ENCODE data around the gene FGGY.

Gene FGGY

DNA sequence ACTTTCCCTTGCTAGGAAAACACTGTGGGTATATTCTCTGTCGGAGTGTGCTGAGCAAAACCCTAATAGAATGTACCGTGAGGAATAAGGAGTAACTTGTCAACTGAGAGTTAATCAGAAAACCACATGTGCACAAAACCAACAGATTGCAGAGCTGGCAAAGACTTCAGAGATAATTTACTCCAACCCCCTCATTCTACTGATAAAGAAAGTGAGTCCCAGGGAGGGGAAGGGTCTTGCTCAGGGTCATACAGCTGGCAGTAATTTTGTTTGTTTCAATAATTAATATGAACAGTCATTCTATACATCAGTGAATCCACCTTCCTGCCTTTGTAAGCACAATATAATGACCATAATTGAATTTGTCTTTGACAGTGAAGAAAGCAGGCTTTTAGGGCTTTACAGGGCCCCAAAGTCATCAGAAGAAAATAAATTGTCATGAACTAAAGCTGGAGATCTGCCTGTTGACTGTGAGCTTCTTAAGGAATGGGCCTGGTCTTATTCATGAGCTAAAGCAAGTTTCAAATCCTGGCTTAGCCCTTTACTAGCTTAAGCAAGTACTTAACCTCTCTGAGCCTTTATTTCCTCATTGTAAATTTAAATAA lies 450.6 kb downstream of the FGGY start:
- no peak overlapping the region for H3K4me3 ChIP-seq (ENCODE audit: low read length)
- DNase-seq (ENCODE audit: low read depth), result no peak
- TF ChIP-seq, protein P1, sequence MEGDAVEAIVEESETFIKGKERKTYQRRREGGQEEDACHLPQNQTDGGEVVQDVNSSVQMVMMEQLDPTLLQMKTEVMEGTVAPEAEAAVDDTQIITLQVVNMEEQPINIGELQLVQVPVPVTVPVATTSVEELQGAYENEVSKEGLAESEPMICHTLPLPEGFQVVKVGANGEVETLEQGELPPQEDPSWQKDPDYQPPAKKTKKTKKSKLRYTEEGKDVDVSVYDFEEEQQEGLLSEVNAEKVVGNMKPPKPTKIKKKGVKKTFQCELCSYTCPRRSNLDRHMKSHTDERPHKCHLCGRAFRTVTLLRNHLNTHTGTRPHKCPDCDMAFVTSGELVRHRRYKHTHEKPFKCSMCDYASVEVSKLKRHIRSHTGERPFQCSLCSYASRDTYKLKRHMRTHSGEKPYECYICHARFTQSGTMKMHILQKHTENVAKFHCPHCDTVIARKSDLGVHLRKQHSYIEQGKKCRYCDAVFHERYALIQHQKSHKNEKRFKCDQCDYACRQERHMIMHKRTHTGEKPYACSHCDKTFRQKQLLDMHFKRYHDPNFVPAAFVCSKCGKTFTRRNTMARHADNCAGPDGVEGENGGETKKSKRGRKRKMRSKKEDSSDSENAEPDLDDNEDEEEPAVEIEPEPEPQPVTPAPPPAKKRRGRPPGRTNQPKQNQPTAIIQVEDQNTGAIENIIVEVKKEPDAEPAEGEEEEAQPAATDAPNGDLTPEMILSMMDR (conservative IDR thresholded peaks at IDR 0.05; ENCODE audit: low read length), result no peak

DNA sequence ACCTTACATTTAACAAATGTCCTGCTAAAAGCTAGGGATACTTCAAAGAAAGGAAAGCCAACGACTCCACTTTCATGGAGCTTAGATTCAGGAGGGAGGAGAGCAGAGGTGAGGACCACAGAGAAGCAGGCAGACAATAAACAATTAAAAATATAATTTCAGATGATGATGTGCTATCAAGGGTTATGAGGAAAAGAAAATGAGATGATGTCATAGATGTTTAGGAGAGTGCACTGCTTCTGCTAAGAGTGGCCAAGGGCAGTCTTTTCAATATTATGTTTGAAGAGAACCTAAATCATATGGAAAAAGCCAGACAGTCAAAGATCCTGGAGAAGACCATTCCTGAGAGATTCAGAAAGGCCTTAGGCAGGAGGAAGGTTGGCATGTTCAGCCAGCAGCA lies 451.2 kb downstream of the FGGY start:
- no peak for DNase-seq (ENCODE audit: low read depth)

GRCh38 chr1:59750328-59751003 lies 453.6 kb downstream of the FGGY start:
- no peak overlapping the region for H3K4me3 ChIP-seq (ENCODE audit: low read length)
- TF ChIP-seq, protein P1 (conservative IDR thresholded peaks at IDR 0.05; ENCODE audit: low read length), result no peak
- DNase-seq (ENCODE audit: low read depth), result peak; percentile 85

More for the DNA sequence above, 451.2 kb downstream of the FGGY start:
- no peak overlapping the region for H3K4me3 ChIP-seq (ENCODE audit: low read length)
- TF ChIP-seq, protein P1 (conservative IDR thresholded peaks at IDR 0.05; ENCODE audit: low read length), result no peak

DNA sequence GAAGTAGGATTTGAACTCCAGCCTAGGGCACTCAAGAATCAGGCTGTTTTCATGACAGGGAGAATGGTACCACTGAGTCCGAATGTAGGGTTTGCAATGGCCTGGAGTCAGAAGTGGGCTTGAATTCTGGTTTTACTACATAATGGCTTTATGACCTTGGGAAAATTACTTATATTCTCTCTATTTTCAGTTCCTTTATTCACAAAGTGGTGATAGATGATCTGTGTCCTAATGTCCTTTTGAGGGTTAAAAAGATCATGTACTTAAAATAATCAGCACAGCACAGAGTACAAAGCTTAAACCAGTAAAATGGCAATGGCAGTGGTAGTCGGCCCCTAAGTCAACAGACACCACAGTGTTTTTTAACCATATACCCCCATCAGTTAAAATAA lies 454.1 kb downstream of the FGGY start:
- no peak overlapping the region for H3K4me3 ChIP-seq (ENCODE audit: low read length)
- TF ChIP-seq, protein P1 (conservative IDR thresholded peaks at IDR 0.05; ENCODE audit: low read length), result no peak
- DNase-seq (ENCODE audit: low read depth), result no peak

DNA sequence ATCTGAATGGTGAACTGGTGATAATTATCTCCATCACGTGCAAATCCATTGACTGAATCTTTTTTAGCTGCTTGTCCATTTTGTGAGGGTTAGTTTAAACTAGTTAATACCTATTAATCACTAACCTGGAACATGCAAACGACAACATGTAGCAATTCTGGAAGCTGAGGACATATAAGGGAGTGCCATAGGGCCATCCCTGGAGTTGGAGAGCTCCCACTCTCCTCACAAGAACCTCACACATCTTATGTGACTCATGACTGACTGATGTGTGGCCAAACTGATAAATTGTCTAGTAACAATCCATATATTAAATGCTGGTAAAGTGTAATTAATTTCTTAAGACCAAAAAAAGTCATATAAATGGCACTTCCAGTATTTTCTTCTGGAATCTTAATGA lies 454.9 kb downstream of the FGGY start:
- TF ChIP-seq, protein P1 (conservative IDR thresholded peaks at IDR 0.05; ENCODE audit: low read length), result no peak
- no peak overlapping the region for H3K4me3 ChIP-seq (ENCODE audit: low read length)
- DNase-seq (ENCODE audit: low read depth), result no peak

DNA sequence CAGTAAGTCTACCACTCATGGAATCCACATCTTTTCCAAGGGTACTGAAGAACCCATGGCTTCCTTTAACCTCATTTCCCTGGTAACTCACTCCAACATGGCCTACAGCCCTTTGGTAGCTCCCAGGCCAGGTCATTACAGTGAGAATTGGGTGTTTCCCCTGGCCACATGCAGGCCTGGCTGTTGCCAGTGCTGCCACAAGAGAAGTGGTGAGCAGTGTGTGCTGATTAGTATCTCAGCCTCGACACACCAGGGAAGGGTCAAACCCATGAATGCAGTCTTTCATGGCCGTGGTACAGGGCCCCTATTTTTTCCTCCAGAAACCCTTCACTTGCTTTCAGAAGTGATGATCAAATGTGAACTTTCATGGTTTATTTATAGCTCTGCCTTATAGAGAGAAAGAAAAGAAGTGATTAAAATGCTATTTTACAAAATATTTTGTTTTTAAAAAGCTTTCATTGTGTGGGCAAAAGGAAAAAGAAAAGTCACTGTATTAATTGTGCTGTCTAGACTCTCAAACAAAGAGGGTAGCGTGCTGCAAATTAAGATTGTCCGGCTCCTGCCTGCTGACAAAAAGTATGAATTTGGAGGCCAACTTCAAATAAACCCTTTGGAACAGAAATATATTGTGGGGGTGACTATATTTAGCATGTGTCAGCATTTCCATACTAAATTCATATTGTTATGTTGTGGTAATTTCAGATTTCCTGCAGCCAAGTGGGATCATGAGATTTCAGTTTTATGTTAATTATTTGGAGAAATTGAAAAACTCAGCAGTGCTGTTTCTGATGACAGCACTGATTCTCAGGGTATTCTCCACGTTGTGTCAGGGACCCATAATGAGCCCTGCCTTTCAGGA lies 455.9 kb downstream of the FGGY start:
- H3K4me3 ChIP-seq (ENCODE audit: low read length), result no peak overlapping the region
- TF ChIP-seq, protein P1 (conservative IDR thresholded peaks at IDR 0.05; ENCODE audit: low read length), result no peak
- DNase-seq (ENCODE audit: low read depth), result no peak

All from AG10803 (cell line).